CD4-positive, alpha-beta memory T cell (primary cell): Measurements from ENCODE around the gene SPRED2. TPM values are rescaled to one million over a fixed set of nuclear protein-coding genes. Genes with fewer than 3 reads are reported as not detected.

Experiments used
- polyA plus RNA-seq, 2 donors: library from polyadenylated mRNA; unstranded; fragments of 300-500 nt; fragmentation: Illumina TruSeq; gene quantifications; one replicate each; pipeline ENCODE4 v1.2.3, GENCODE V29; 2021
- total RNA-seq, 2 experiments: library from RNA; stranded (reverse); gene quantifications; one replicate each; pipeline ENCODE4 v1.2.3, GENCODE V29; 2021

SPRED2 gene
- total and polyA plus RNA-seq, 4 experiments from 2014 or later = 0.27 to 1.3 (median 0.62) TPM

Other genes with a start within 250 kb of the SPRED2 start
- 100 to 1,000 TPM; 298 to 312 TPM for gene ACTR2, start 204.8 kb downstream of the SPRED2 start, total RNA-seq
- gene ACTR2, start 204.8 kb downstream of the SPRED2 start, polyA plus RNA-seq = 100 to 1,000 TPM; 289 to 292 TPM